IPS-18a (cell line): ENCODE measurements around the gene SMPX.

ENCODE experiments used
- H3K27ac ChIP-seq: one replicate; pipeline ENCODE4 v1.5.1; 2013; ENCODE audit warnings: low read length
- H3K27me3 ChIP-seq: one replicate; pipeline ENCODE4 v1.6.1; 2013; ENCODE audit warnings: mild to moderate bottlenecking, low read length; ENCODE audit not compliant: control insufficient read depth, insufficient read depth
- H3K36me3 ChIP-seq: one replicate; pipeline ENCODE4 v1.6.1; 2013; ENCODE audit warnings: low read depth, low read length; ENCODE audit not compliant: control insufficient read depth
- H3K4me1 ChIP-seq: one replicate; pipeline ENCODE4 v1.6.1; 2013; ENCODE audit warnings: low read depth, low read length; ENCODE audit not compliant: control insufficient read depth
- H3K4me3 ChIP-seq: one replicate; pipeline ENCODE4 v1.5.1; 2013; ENCODE audit warnings: low read length
- H3K9ac ChIP-seq: one replicate; pipeline ENCODE4 v1.6.1; 2013; ENCODE audit warnings: mild to moderate bottlenecking, low read length, moderate library complexity
- H3K9me3 ChIP-seq: one replicate; pipeline ENCODE4 v1.6.1; 2013; ENCODE audit warnings: low read depth, low read length; ENCODE audit not compliant: control insufficient read depth

Gene SMPX

GRCh38 chrX:21666679-21667078, 91.2 kb downstream of the SMPX start:
- Histone ChIP-seq H3K9ac (no peak overlapping the region), H3K27me3 (no peaks in the 10 kb centered on the region), H3K4me1 (no peaks in the 10 kb centered on the region), H3K27ac (no peak overlapping the region), H3K9me3 (peaks cover 12% of the 10 kb centered on the region), H3K36me3 (no peaks in the 10 kb centered on the region), H3K4me3 (no peak overlapping the region)

- Histone ChIP-seq H3K27me3 (no peaks in the 10 kb centered on the region), H3K27ac (no peak overlapping the region), H3K36me3 (no peaks in the 10 kb centered on the region), H3K9me3 (peaks cover 12% of the 10 kb centered on the region), H3K4me1 (no peaks in the 10 kb centered on the region), H3K4me3 (no peak overlapping the region), H3K9ac (no peak overlapping the region)
Observed at GRCh38 chrX:21666252-21666651, 91.7 kb downstream of the SMPX start.

- no peak overlapping the region for H3K9ac ChIP-seq
- no peaks in the 10 kb centered on the region for H3K4me1 ChIP-seq
- H3K4me3 ChIP-seq: no peak overlapping the region
- no peaks in the 10 kb centered on the region for H3K36me3 ChIP-seq
- peaks cover 8% of the 10 kb centered on the region for H3K9me3 ChIP-seq
- no peaks in the 10 kb centered on the region for H3K27me3 ChIP-seq
- no peak overlapping the region for H3K27ac ChIP-seq
Observed at GRCh38 chrX:21662761-21663160, 95.2 kb downstream of the SMPX start.

GRCh38 chrX:21661316-21661715, 96.6 kb downstream of the SMPX start:
- Histone ChIP-seq H3K4me1 (no peaks in the 10 kb centered on the region), H3K9ac (no peak overlapping the region), H3K36me3 (no peaks in the 10 kb centered on the region), H3K27me3 (no peaks in the 10 kb centered on the region), H3K27ac (no peak overlapping the region), H3K4me3 (no peak overlapping the region), H3K9me3 (peaks cover 8% of the 10 kb centered on the region)

- Histone ChIP-seq H3K27me3 (no peaks in the 10 kb centered on the region), H3K9ac (no peak overlapping the region)
Observed at GRCh38 chrX:21660156-21660555, 97.8 kb downstream of the SMPX start.

GRCh38 chrX:21659320-21659719, 98.6 kb downstream of the SMPX start:
- no peaks in the 10 kb centered on the region for H3K27me3 ChIP-seq
- H3K9ac ChIP-seq: no peak overlapping the region
- no peak overlapping the region for H3K27ac ChIP-seq
- H3K4me1 ChIP-seq: no peaks in the 10 kb centered on the region
- no peaks in the 10 kb centered on the region for H3K36me3 ChIP-seq
- H3K4me3 ChIP-seq: no peak overlapping the region
- peaks cover 4% of the 10 kb centered on the region for H3K9me3 ChIP-seq

More at GRCh38 chrX:21660156-21660555, 97.8 kb downstream of the SMPX start:
- Histone ChIP-seq H3K4me1 (no peaks in the 10 kb centered on the region), H3K9me3 (peaks cover 3% of the 10 kb centered on the region), H3K27ac (no peak overlapping the region), H3K4me3 (no peak overlapping the region), H3K36me3 (no peaks in the 10 kb centered on the region)

GRCh38 chrX:21658746-21659145, 99.2 kb downstream of the SMPX start:
- Histone ChIP-seq H3K9ac (no peak overlapping the region), H3K4me1 (no peaks in the 10 kb centered on the region), H3K36me3 (no peaks in the 10 kb centered on the region), H3K9me3 (peaks cover 4% of the 10 kb centered on the region), H3K4me3 (no peak overlapping the region), H3K27ac (no peak overlapping the region), H3K27me3 (no peaks in the 10 kb centered on the region)

GRCh38 chrX:21658152-21658737, 99.7 kb downstream of the SMPX start, which contains the start of gene KLHL34:
Gene KLHL34, minus strand, starts transcription at chrX:21658330. Its CDS starts 542 bp downstream, at chrX:21657788.
- Histone ChIP-seq H3K4me1 (no peaks in the 10 kb centered on the region), H3K9ac (no peak within 1 kb of the TSS), H3K9me3 (peaks cover 4% of the 10 kb centered on the region), H3K36me3 (no peaks in the 10 kb centered on the region), H3K27me3 (no peaks in the 10 kb centered on the region), H3K27ac (no peak within 1 kb of the TSS), H3K4me3 (no peak within 1 kb of the TSS)

- no peak overlapping the region for H3K27ac ChIP-seq
- H3K9me3 ChIP-seq: peaks cover 4% of the 10 kb centered on the region
- H3K9ac ChIP-seq: no peak overlapping the region
- no peaks in the 10 kb centered on the region for H3K4me1 ChIP-seq
- H3K36me3 ChIP-seq: peaks cover under 1% of the 10 kb centered on the region
- H3K4me3 ChIP-seq: no peak overlapping the region
- H3K27me3 ChIP-seq: no peaks in the 10 kb centered on the region
Observed at GRCh38 chrX:21657318-21658151, 100.4 kb downstream of the SMPX start.

GRCh38 chrX:21656587-21657317, 101.2 kb downstream of the SMPX start:
- Histone ChIP-seq H3K4me3 (no peak overlapping the region), H3K27me3 (no peaks in the 10 kb centered on the region), H3K9ac (no peak overlapping the region), H3K36me3 (peaks cover 5% of the 10 kb centered on the region), H3K4me1 (no peaks in the 10 kb centered on the region), H3K9me3 (peaks cover 4% of the 10 kb centered on the region), H3K27ac (no peak overlapping the region)
